Gastrocnemius medialis (tissue), 4 donors: ENCODE data around the gene IL1F10. TPM values are rescaled to one million over a fixed set of nuclear protein-coding genes. Genes with fewer than 3 reads are reported as not detected.

ENCODE experiments used
- ATAC-seq, 2 donors: fragments of 150-250 bp; one replicate each; pipeline ENCODE4 v1.9.1; 2016
- DNase-seq, 2 donors: peaks; one replicate each; pipeline ENCODE4 v3.0.0-alpha.2; 2019
- H3K27ac ChIP-seq, 4 donors: fragments of 200-600 bp; sonication (generic); 1 replicate in 1 of 4; 2 replicates in 3 of 4; pipeline ENCODE4 v1.5.1; 2016 to 2018; ENCODE audit warnings: mild to moderate bottlenecking in 2 of 4, moderate library complexity in 1 of 4
- H3K27me3 ChIP-seq, 3 donors: fragments of 200-600 bp; sonication (generic) in 2 of 3; 1 replicate in 1 of 3; 2 replicates in 2 of 3; pipeline versions ENCODE4 v1.5.1 to v1.6.0; 2016 to 2019; ENCODE audit warnings: mild to moderate bottlenecking in 1 of 3, moderate library complexity in 1 of 3
- H3K36me3 ChIP-seq, 2 donors: fragments of 200-600 bp; sonication (generic) in 1 of 2; one replicate each; pipeline ENCODE4 v1.5.1; 2017 to 2018
- H3K4me1 ChIP-seq, 2 donors: fragments of 200-600 bp; sonication (generic) in 1 of 2; one replicate each; pipeline ENCODE4 v1.5.1; 2016 to 2017; ENCODE audit warnings: mild to moderate bottlenecking in 2 of 2
- H3K4me3 ChIP-seq, 4 donors: fragments of 200-600 bp; sonication (generic) in 3 of 4; 1 replicate in 1 of 4; 2 replicates in 3 of 4; pipeline ENCODE4 v1.5.1; 2016 to 2019; ENCODE audit warnings: mild to moderate bottlenecking in 2 of 4
- H3K9me3 ChIP-seq, 3 donors: fragments of 200-600 bp; sonication (generic) in 2 of 3; 1 replicate in 1 of 3; 2 replicates in 2 of 3; pipeline ENCODE4 v1.5.1; 2016 to 2019
- CTCF ChIP-seq, 5 experiments: fragments of 450-650 bp in 3 of 5; fragments of 200-600 bp in 2 of 5; sonication (generic) in 2 of 5; IDR thresholded peaks in 4 of 5; conservative IDR thresholded peaks in 1 of 5; 1 replicate in 4 of 5; 2 replicates in 1 of 5; pipeline ENCODE4 v1.5.1; 2016 to 2019; ENCODE audit warnings: antibody characterized with exemption in 5 of 5, mild to moderate bottlenecking in 3 of 5, moderate library complexity in 3 of 5
- POLR2A ChIP-seq, 2 donors: fragments of 450-650 bp; IDR thresholded peaks; one replicate each; pipeline ENCODE4 v1.6.1; 2017; ENCODE audit warnings: antibody characterized with exemption in 2 of 2, mild to moderate bottlenecking in 2 of 2, moderate library complexity in 2 of 2
- in situ Hi-C, 4 donors: fragments of 200-750 bp; cut with MboI; loops; one replicate each; pipeline versions ENCODE4 v1.15.0 to v1.8.0; 2017; ENCODE audit warnings: low sequenced_read_pairs in 4 of 4
- intact Hi-C: fragments of 100-400 bp; cut with DNase I; formaldehyde crosslinking; loops from one replicate; pipeline ENCODE4 v1.15.1; 2023; ENCODE audit warnings: low total_unique reads
- total RNA-seq, 4 donors: library from RNA; depleted of rRNA; stranded (reverse); fragments of >200 nt; gene quantifications; one replicate each; pipeline versions ENCODE4 v1.1.0 to v1.2.3, GENCODE V29; 2016

Gene IL1F10
- total RNA-seq, 4 donors from 2014 or later: not detected

GRCh38 chr2:113111823-113112287, 44.1 kb downstream of the IL1F10 start:
- ATAC-seq (no peak), DNase-seq (no peak)
- H3K36me3 ChIP-seq: no peaks in the 10 kb centered on the region
- in situ Hi-C loops (no loop called here), intact Hi-C loops (no loop called here)
- H3K4me3 ChIP-seq: no peak overlapping the region
- TF ChIP-seq CTCF (IDR thresholded peaks at IDR 0.05 in 4 of 5, conservative IDR thresholded peaks at IDR 0.05 in 1 of 5) (no peak), POLR2A (IDR thresholded peaks at IDR 0.05) (no peak)
- H3K27ac ChIP-seq: no peak overlapping the region
- H3K4me1 ChIP-seq: no peaks in the 10 kb centered on the region
- H3K27me3 ChIP-seq: no peaks in the 10 kb centered on the region
- no peaks in the 10 kb centered on the region for H3K9me3 ChIP-seq

- DNase-seq (no peak), ATAC-seq (no peak)
- Histone ChIP-seq H3K4me1 (no peaks in the 10 kb centered on the region), H3K9me3 (no peaks in the 10 kb centered on the region), H3K27me3 (no peaks in the 10 kb centered on the region), H3K4me3 (no peak overlapping the region), H3K36me3 (no peaks in the 10 kb centered on the region), H3K27ac (no peak overlapping the region)
- in situ Hi-C loops (no loop called here), intact Hi-C loops (no loop called here)
- TF ChIP-seq POLR2A (IDR thresholded peaks at IDR 0.05) (no peak), CTCF (IDR thresholded peaks at IDR 0.05 in 4 of 5, conservative IDR thresholded peaks at IDR 0.05 in 1 of 5) (no peak)
Observed at GRCh38 chr2:113112441-113112840, 44.7 kb downstream of the IL1F10 start.

- intact Hi-C loops: no loop called here
- H3K27me3 ChIP-seq: no peaks in the 10 kb centered on the region
- H3K9me3 ChIP-seq: no peaks in the 10 kb centered on the region
- DNase-seq (no peak), ATAC-seq (no peak)
- no peak for TF ChIP-seq CTCF (IDR thresholded peaks at IDR 0.05 in 4 of 5, conservative IDR thresholded peaks at IDR 0.05 in 1 of 5)
- TF ChIP-seq POLR2A (IDR thresholded peaks at IDR 0.05): no peak
- H3K4me3 ChIP-seq: no peak overlapping the region
- no peak overlapping the region for H3K27ac ChIP-seq
- in situ Hi-C loops: no loop called here
- H3K4me1 ChIP-seq: no peaks in the 10 kb centered on the region
- H3K36me3 ChIP-seq: no peaks in the 10 kb centered on the region
Observed at GRCh38 chr2:113112871-113113270, 45.1 kb downstream of the IL1F10 start.

GRCh38 chr2:113113807-113114206, 46.0 kb downstream of the IL1F10 start:
- ATAC-seq: no peak
- no peak overlapping the region for H3K27ac ChIP-seq
- H3K4me3 ChIP-seq: no peak overlapping the region
- DNase-seq: no peak
- intact Hi-C loops (no loop called here), in situ Hi-C loops (no loop called here)
- no peaks in the 10 kb centered on the region for H3K9me3 ChIP-seq
- no peaks in the 10 kb centered on the region for H3K4me1 ChIP-seq
- no peaks in the 10 kb centered on the region for H3K27me3 ChIP-seq
- TF ChIP-seq POLR2A (IDR thresholded peaks at IDR 0.05): no peak
- TF ChIP-seq CTCF (IDR thresholded peaks at IDR 0.05 in 4 of 5, conservative IDR thresholded peaks at IDR 0.05 in 1 of 5): no peak
- H3K36me3 ChIP-seq: no peaks in the 10 kb centered on the region
